ENCODE results near the gene AHNAK2.

GRCh38 chr14:104937161-104937560 is 41.0 kb downstream of the AHNAK2 start:
- no peak for TF ChIP-seq CTCF (IDR thresholded peaks at IDR 0.05)
- TF ChIP-seq POLR2A (IDR thresholded peaks at IDR 0.05), result no peak
